Tibial nerve (tissue), 4 donors: ENCODE results near the gene PHACTR1. TPM values are rescaled to one million over a fixed set of nuclear protein-coding genes. Genes with fewer than 3 reads are reported as not detected.

Experiments used
- DNase-seq, 2 donors: peaks; one replicate each; pipeline ENCODE4 v3.0.0-alpha.2; 2019; ENCODE audit warnings: low spot score in 2 of 2
- H3K27ac ChIP-seq, 4 donors: fragments of 200-600 bp; sonication (generic) in 3 of 4; one replicate each; pipeline ENCODE4 v1.5.1; 2017 to 2019; ENCODE audit warnings: mild to moderate bottlenecking in 1 of 4
- H3K27me3 ChIP-seq, 2 donors: fragments of 200-600 bp; sonication (generic) in 1 of 2; one replicate each; pipeline versions ENCODE4 v1.5.1 to v1.6.0; 2017 to 2019
- H3K36me3 ChIP-seq, 3 donors: fragments of 200-600 bp; sonication (generic); one replicate each; pipeline ENCODE4 v1.5.1; 2018 to 2019
- H3K4me1 ChIP-seq, 4 donors: fragments of 200-600 bp; sonication (generic) in 3 of 4; one replicate each; pipeline ENCODE4 v1.5.1; 2017 to 2019
- H3K4me3 ChIP-seq, 4 donors: fragments of 200-600 bp; sonication (generic) in 3 of 4; one replicate each; pipeline ENCODE4 v1.5.1; 2017 to 2019; ENCODE audit warnings: mild to moderate bottlenecking in 1 of 4, moderate library complexity in 1 of 4
- H3K9me3 ChIP-seq, 4 donors: fragments of 200-600 bp; sonication (generic) in 3 of 4; one replicate each; pipeline ENCODE4 v1.5.1; 2017 to 2019
- CTCF ChIP-seq, 5 experiments: fragments of 200-600 bp in 3 of 5; fragments of 450-650 bp in 2 of 5; sonication (generic) in 3 of 5; IDR thresholded peaks; one replicate each; pipeline ENCODE4 v1.5.1; 2016 to 2019; ENCODE audit warnings: antibody characterized with exemption in 5 of 5, mild to moderate bottlenecking in 3 of 5, moderate library complexity in 2 of 5
- EP300 ChIP-seq, 2 donors: sonication (generic); formaldehyde crosslinking; IDR thresholded peaks; one replicate each; pipeline ENCODE4 v1.6.1; 2017; ENCODE audit warnings: antibody characterized with exemption in 2 of 2, mild to moderate bottlenecking in 1 of 2
- POLR2A ChIP-seq, 2 donors: fragments of 450-650 bp; IDR thresholded peaks; one replicate each; pipeline ENCODE4 v1.6.1; 2017; ENCODE audit warnings: antibody characterized with exemption in 2 of 2, mild to moderate bottlenecking in 2 of 2, moderate library complexity in 2 of 2
- WGBS, 2 donors: methylation state at CpG; one replicate each; pipeline ENCODE4 v1.1.5; 2018; 5-methylcytosine and 5-hydroxymethylcytosine counted together
- total RNA-seq, 4 donors: library from RNA; depleted of rRNA; stranded (reverse); fragments of >200 nt; gene quantifications; one replicate each; pipeline ENCODE4 v1.1.0, GENCODE V29; 2016

PHACTR1 gene
- total RNA-seq, 4 donors from 2014 or later = 1.5 to 2.7 (median 1.6) TPM

DNA sequence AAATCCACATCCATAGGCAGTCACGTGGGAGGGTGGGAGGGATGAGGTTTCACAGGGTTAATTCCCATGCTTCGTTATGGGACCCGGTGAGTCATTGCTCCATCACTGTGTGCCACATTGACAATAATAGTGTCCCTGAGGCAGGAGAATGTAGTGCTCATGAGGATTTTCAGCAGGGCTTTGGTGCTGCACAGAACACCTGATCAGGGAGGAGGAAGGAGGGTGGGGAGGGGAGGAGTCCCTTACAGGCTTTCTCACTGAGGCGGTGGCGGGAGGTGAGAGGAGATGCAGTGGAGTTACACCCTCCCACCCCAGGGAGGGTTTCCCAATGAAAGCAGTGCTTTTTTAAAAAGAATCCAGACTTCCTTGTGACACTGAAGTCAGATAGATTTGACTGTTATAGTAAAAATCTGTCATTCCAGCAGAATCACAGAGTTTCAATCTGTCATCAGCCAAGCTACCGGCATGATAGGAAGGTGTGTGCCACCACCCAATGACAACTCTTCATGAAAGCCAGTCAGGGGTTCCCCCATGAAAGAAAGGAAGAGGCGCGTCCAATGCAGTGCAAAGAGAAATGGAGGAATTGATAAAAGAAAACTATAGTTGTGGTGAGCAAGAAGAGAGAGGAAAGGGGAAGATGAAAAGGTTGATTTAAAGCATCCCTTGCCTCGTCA is 467.0 kb downstream of the PHACTR1 start:
- WGBS, 2 donors = 79 to 84% methylated on average over 9 of the region's 9 CpGs
- TF ChIP-seq EP300 (IDR thresholded peaks at IDR 0.05) (no peak), POLR2A (IDR thresholded peaks at IDR 0.05) (no peak), CTCF (IDR thresholded peaks at IDR 0.05) (no peak)
- H3K36me3 ChIP-seq = no peaks in the 10 kb centered on the region
- H3K27ac ChIP-seq = no peak overlapping the region
- no peaks in the 10 kb centered on the region for H3K4me1 ChIP-seq
- DNase-seq = no peak
- no peaks in the 10 kb centered on the region for H3K9me3 ChIP-seq
- no peak overlapping the region for H3K4me3 ChIP-seq
- H3K27me3 ChIP-seq = no peaks in the 10 kb centered on the region

DNA sequence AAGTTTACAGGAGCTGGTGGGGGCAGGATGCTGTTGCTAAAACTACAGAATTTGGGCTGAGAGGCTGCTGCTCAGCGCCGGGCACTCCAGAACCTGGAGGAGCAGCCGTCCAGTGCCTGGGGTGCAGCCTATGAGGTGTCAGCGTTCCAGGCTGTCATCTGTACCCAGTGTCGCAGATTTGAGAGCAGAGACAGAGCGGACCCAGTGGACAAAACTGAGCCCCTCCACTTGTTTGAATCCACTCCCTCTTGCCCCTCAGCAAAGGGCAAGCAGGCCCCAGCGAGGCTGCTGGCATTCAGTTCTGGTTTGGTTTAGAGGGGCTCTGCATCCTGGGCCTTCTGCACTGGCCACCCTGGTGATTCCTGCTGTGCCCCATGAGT is 467.5 kb downstream of the PHACTR1 start:
- TF ChIP-seq CTCF (IDR thresholded peaks at IDR 0.05) (no peak), POLR2A (IDR thresholded peaks at IDR 0.05) (no peak), EP300 (IDR thresholded peaks at IDR 0.05) (no peak)
- H3K4me1 ChIP-seq = no peaks in the 10 kb centered on the region
- DNase-seq = no peak
- WGBS, 2 donors = 85 to 91% methylated on average over 7 of the region's 7 CpGs
- H3K9me3 ChIP-seq = no peaks in the 10 kb centered on the region
- no peak overlapping the region for H3K4me3 ChIP-seq
- no peak overlapping the region for H3K27ac ChIP-seq
- H3K27me3 ChIP-seq = no peaks in the 10 kb centered on the region
- H3K36me3 ChIP-seq = no peaks in the 10 kb centered on the region

DNA sequence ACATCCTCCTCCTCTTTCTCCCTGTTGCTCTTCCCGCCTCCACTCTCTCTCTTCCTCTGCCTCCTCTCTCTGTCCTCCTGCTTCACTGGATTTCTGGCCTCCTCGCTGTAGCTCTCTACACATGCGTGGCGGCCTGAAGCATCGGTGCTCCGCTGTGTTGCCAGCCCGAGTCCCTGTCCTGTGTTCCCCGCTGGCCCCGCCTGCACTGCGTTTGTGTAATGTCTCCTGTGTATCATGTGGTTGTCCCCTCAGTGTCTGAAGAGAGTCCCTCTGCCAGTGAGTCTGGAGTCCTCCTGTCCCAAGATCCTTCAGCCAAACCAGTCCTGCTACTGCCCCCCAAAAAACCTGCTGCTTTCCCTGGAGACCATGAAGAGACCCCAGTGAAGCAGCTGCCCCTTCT is 468.0 kb downstream of the PHACTR1 start:
- Histone ChIP-seq H3K27ac (no peak overlapping the region), H3K27me3 (no peaks in the 10 kb centered on the region), H3K4me3 (no peak overlapping the region), H3K36me3 (no peaks in the 10 kb centered on the region), H3K4me1 (no peaks in the 10 kb centered on the region), H3K9me3 (no peaks in the 10 kb centered on the region)
- WGBS, 2 donors = 88 to 92% methylated on average over 10 of the region's 10 CpGs
- TF ChIP-seq POLR2A (IDR thresholded peaks at IDR 0.05) = no peak
- no peak for TF ChIP-seq EP300 (IDR thresholded peaks at IDR 0.05)
- no peak for TF ChIP-seq CTCF (IDR thresholded peaks at IDR 0.05)
- DNase-seq = no peak

DNA sequence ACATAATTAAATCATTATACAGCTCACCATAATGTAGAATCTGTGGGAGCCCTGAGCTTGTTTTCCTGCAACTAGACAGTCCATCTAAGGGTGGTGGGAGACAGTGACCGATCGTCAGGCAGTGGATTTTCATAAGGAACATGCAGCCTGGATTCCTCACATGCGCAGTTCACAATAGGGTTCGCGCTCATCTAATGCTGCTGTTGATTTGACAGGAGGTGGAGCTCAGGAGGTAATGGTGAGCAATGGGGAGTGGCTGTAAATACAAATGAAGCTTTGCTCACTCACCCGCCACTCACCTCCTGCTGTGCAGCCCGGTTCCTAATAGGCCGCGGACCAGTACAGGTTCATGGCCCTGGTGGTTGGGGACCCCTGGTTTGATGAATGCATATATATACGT is 470.3 kb downstream of the PHACTR1 start:
- no peaks in the 10 kb centered on the region for H3K4me1 ChIP-seq
- WGBS, 2 donors = 89 to 93% methylated on average over 10 of the region's 10 CpGs

DNA sequence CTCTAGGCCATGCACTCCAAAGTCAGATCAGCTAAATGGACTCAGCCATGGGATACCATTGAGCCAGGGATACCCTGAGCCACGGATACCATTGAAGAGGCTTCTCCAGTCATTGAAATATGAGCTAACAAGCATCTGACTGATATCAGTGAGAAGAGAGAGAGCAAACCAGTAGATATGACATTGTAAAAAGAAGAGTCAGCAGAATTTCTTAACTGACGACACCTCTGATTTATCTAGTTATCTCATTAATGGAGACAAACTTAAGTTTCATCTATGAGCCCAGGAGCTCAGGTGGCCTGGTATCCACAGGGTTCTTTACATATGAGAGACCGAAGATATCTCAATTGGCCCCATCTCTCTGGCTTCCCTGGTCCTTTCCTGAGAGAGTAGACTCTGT is 471.1 kb downstream of the PHACTR1 start:
- no peak overlapping the region for H3K27ac ChIP-seq
- no peak for DNase-seq
- H3K4me1 ChIP-seq = no peaks in the 10 kb centered on the region
- no peaks in the 10 kb centered on the region for H3K9me3 ChIP-seq
- H3K27me3 ChIP-seq = no peaks in the 10 kb centered on the region
- H3K36me3 ChIP-seq = no peaks in the 10 kb centered on the region
- WGBS, 2 donors = 93 to 96% methylated on average over 3 of the region's 3 CpGs
- no peak overlapping the region for H3K4me3 ChIP-seq
- TF ChIP-seq CTCF (IDR thresholded peaks at IDR 0.05) (no peak), EP300 (IDR thresholded peaks at IDR 0.05) (no peak), POLR2A (IDR thresholded peaks at IDR 0.05) (no peak)

More for the DNA sequence above, 470.3 kb downstream of the PHACTR1 start:
- Histone ChIP-seq H3K9me3 (no peaks in the 10 kb centered on the region), H3K27me3 (no peaks in the 10 kb centered on the region), H3K27ac (no peak overlapping the region), H3K36me3 (no peaks in the 10 kb centered on the region), H3K4me3 (no peak overlapping the region)
- TF ChIP-seq EP300 (IDR thresholded peaks at IDR 0.05) = no peak
- no peak for TF ChIP-seq CTCF (IDR thresholded peaks at IDR 0.05)
- TF ChIP-seq POLR2A (IDR thresholded peaks at IDR 0.05) = no peak
- no peak for DNase-seq
